ENCODE data around the gene FCN2. TPM values are rescaled to one million over a fixed set of nuclear protein-coding genes. Genes with fewer than 3 reads are reported as not detected.

The FCN2 gene
- total RNA-seq, 1 donor from 2014 or later, result not detected

DNA sequence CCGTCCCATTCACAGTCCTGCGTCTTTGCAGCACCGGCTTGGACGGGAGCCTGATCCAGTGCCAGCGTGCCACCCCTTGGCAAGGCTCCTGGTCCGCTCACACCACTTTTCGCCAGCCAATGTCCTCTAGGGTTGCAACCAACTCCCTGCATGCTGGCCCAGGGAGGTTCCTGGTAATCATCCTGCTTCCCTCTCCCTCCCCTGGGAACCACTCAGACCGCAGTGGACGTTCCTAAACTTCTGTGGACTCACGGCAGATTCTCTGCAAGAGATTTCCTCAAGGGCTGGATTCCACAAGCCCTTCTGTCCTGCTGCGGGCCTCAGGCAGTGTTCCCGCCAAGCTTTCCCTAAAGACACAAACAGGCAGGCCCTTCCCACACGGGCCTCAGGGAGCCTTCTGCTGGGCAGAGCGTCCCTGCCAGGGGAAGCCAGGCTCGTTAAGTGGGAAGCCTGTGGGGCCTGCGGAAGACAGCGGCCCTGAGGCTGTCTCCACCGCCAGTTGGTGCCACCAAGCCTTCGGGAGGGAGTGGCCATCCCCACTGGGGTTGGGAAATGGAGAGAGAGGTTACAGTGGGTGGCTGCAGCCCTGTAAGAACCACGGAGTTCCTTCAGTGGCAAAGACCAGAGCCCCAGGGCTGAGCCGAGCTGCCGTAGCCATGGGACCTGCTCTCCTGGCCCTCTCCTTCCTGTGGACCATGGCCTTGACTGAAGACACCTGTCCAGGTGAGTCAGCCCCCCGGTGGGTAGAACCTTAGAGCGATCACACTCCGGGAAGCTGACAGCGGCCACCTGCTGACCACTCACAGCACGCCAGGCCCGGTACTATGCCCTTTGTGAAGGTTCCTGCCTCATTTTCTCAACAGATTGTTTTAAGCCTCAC lies 16.4 kb upstream of the FCN2 start:
- no peak overlapping the region for H3K4me3 Mint-ChIP-seq (ENCODE audit: unreplicated experiment)
- H3K27ac Mint-ChIP-seq (ENCODE audit: unreplicated experiment), result no peak overlapping the region
- no peaks in the 10 kb centered on the region for H3K27me3 Mint-ChIP-seq (ENCODE audit: low read depth)
- H3K4me1 Mint-ChIP-seq (ENCODE audit: low read depth), result peaks cover 8% of the 10 kb centered on the region
- peaks cover 5% of the 10 kb centered on the region for H3K36me3 Mint-ChIP-seq (ENCODE audit: low read depth)
- no peak for TF ChIP-seq CTCF (IDR thresholded peaks at IDR 0.05)
- no peak for DNase-seq (ENCODE audit: low spot score)
- peaks cover 23% of the 10 kb centered on the region for H3K9me3 Mint-ChIP-seq (ENCODE audit: low read depth)

GRCh38 chr9:134864821-134865190 lies 15.8 kb upstream of the FCN2 start:
- H3K27me3 Mint-ChIP-seq (ENCODE audit: low read depth), result no peaks in the 10 kb centered on the region
- peaks cover 5% of the 10 kb centered on the region for H3K36me3 Mint-ChIP-seq (ENCODE audit: low read depth)
- H3K9me3 Mint-ChIP-seq (ENCODE audit: low read depth), result peaks cover 20% of the 10 kb centered on the region
- no peak overlapping the region for H3K4me3 Mint-ChIP-seq (ENCODE audit: unreplicated experiment)
- peaks cover 8% of the 10 kb centered on the region for H3K4me1 Mint-ChIP-seq (ENCODE audit: low read depth)
- no peak overlapping the region for H3K27ac Mint-ChIP-seq (ENCODE audit: unreplicated experiment)
- no peak for DNase-seq (ENCODE audit: low spot score)
- TF ChIP-seq CTCF (IDR thresholded peaks at IDR 0.05), result no peak

- H3K4me1 Mint-ChIP-seq (ENCODE audit: low read depth), result peaks cover 18% of the 10 kb centered on the region
- H3K9me3 Mint-ChIP-seq (ENCODE audit: low read depth), result no peaks in the 10 kb centered on the region
- no peak for DNase-seq (ENCODE audit: low spot score)
- no peak overlapping the region for H3K4me3 Mint-ChIP-seq (ENCODE audit: unreplicated experiment)
- no peak for TF ChIP-seq CTCF (IDR thresholded peaks at IDR 0.05)
- H3K27me3 Mint-ChIP-seq (ENCODE audit: low read depth), result peaks cover 2% of the 10 kb centered on the region
- no peaks in the 10 kb centered on the region for H3K36me3 Mint-ChIP-seq (ENCODE audit: low read depth)
- H3K27ac Mint-ChIP-seq (ENCODE audit: unreplicated experiment), result no peak overlapping the region
These were observed 12.5 kb upstream of the FCN2 start for GRCh38 chr9:134867917-134868750.

- Mint-ChIP-seq H3K4me3 (ENCODE audit: unreplicated experiment) (no peak overlapping the region), H3K27ac (ENCODE audit: unreplicated experiment) (no peak overlapping the region), H3K27me3 (ENCODE audit: low read depth) (peaks cover 2% of the 10 kb centered on the region), H3K4me1 (ENCODE audit: low read depth) (peaks cover 16% of the 10 kb centered on the region), H3K36me3 (ENCODE audit: low read depth) (no peaks in the 10 kb centered on the region), H3K9me3 (ENCODE audit: low read depth) (no peaks in the 10 kb centered on the region)
- TF ChIP-seq CTCF (IDR thresholded peaks at IDR 0.05), result no peak
- DNase-seq (ENCODE audit: low spot score), result no peak
These were observed 11.7 kb upstream of the FCN2 start for GRCh38 chr9:134868751-134869553.

Measured in chondrocyte (in vitro differentiated cells).